GM19035 (cell line): Measurements from ENCODE around the gene SEMA6D.

Experiments
- ATAC-seq: cut with Tn5 transposase; IDR thresholded peaks from one replicate; pipeline ENCODE4 v1.9.1; 2021; ENCODE audit not compliant: unreplicated experiment

Gene SEMA6D

DNA sequence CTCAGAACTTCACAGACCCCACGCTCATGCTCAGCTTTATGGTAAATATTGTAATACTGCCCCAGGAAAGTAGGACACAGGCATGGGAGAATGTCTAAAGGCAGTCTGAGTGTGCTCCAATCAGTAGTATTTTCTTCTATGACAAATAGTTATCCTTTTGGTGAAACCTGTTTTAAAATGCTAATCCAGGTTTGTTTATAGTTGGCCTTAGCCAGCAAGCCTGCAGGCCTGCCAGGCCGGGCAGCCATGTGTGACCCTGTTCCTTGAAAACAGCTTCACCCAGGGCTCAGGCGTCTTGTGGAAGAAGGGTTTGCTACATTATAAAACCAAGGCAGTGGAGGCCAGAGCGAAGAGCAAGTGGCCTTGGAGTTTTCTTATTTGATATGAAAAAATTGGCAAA lies 104.7 kb downstream of the SEMA6D start:
- no peak for ATAC-seq
